ENCODE data around the gene TPPP2. TPM values are rescaled to one million over a fixed set of nuclear protein-coding genes. Genes with fewer than 3 reads are reported as not detected.
"Not testable (repeated sequence)": the region's sequence is repeated elsewhere in the genome, so short reads cannot be mapped to it uniquely, and the experiment has no call there.

TPPP2 gene
- total RNA-seq, 1 donor from 2014 or later, result not detected

GRCh38 chr14:21038441-21039422 lies 8.7 kb downstream of the TPPP2 start:
- DNase-seq (ENCODE audit: low read depth), result no peak

DNA sequence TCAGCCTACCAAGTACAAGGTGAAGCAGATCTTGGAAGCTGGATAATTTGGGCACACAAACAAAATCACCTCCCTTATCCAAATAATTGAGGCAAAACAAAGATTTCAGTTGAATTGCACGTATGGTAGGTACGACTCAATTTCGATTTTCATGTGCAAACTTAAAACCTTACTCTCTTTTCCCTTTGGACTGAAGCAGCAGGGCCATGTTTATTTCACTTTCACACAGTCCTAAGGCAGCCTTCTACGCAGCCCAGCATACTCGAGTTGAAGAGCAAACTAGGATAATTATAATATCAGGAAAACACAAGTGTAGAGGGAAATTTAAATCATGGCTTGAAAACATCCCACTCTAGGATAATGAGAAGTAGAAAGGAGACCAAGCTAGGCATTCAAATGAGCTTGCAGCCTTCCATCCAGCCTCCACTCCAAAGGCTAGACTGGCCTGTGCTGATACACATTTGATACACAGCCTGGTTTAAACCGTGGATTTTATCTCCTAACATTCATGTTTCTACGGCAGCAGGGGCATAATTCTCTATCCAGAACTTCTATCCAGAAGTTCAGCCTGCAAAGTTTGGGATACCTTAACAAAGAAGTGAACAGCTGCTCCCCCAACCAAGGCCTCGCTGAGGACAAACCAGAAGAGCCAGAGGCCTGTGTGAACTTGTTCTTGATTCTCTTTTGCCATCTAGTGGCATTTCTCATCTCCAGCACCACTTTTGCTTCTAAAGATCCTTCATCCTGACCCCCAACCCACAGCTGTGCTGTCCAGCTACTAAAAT lies 9.8 kb downstream of the TPPP2 start:
- peak; percentile 61 for DNase-seq (ENCODE audit: low read depth)

DNA sequence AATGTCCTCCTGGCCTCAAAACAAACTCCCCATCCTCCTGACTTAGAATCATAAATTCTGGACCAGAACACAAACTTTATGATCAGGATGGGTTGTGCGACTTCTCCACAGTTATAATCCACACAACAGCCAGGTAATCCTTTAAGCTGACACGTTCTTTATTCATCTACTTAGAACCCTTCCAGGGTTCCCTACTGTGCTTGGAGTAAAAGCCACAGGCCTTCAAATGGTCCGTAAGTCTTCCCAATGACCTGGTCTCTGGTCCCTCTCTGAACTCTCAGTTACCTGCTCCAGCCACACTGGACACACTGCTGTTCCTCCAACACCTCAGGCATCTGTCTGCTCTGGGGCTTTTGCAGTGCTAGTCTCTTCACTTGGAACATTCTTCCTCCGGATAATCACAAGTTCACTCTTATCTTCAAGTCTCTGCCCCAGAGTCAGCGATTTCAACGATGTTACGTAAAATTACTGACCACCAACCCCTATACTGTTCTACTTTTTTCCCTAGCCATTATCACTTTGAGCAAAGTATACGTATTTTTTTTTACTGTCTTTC lies 10.4 kb downstream of the TPPP2 start:
- no peak for DNase-seq (ENCODE audit: low read depth)

- not testable (repeated sequence) for DNase-seq (ENCODE audit: low read depth)
Measured at GRCh38 chr14:21040941-21041340, 10.9 kb downstream of the TPPP2 start.

DNA sequence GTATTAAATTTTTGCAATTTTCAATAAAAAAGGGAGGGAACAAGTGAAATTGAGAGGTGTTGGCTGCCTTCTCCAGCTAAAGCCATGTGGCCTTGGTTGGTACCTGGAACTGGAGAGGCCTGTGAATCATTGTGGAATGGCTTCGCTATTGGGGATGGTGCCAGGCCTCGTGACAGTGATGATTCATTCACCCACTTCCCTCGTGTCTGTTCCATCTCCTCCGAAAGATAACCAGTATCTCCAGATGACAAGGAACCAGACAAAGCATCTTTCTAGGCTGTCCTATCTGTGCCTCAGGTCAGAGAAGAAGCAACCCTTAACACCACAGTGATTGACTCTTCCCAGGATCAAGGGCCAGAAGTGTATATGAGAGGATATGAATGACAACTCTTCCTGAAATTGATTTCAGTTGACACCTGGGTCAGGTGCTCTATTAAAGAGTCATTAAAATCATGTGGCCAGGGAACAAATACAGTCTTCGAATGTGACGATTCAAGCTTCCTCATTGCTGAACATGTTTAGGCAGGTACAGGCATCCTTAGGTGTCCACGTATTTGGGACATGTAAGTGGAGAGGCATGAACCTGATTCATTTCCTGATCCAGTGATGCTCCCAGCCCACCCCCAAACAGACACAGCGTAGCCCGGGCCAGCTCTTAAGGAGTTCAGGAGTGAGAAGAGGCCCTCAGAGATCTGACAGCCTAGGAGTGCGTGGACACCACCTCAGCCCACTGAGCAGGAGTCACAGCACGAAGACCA lies 11.8 kb downstream of the TPPP2 start, which contains the start of gene RNASE7:
TSS of gene RNASE7 (plus strand) at position 687 of the 758 bp plus-strand sequence. CDS start 631 bp downstream, outside the sequence.
- DNase-seq (ENCODE audit: low read depth), result peak; percentile 30

GRCh38 chr14:21042918-21043317 lies 12.9 kb downstream of the TPPP2 start:
- DNase-seq (ENCODE audit: low read depth), result peak; percentile 38

DNA sequence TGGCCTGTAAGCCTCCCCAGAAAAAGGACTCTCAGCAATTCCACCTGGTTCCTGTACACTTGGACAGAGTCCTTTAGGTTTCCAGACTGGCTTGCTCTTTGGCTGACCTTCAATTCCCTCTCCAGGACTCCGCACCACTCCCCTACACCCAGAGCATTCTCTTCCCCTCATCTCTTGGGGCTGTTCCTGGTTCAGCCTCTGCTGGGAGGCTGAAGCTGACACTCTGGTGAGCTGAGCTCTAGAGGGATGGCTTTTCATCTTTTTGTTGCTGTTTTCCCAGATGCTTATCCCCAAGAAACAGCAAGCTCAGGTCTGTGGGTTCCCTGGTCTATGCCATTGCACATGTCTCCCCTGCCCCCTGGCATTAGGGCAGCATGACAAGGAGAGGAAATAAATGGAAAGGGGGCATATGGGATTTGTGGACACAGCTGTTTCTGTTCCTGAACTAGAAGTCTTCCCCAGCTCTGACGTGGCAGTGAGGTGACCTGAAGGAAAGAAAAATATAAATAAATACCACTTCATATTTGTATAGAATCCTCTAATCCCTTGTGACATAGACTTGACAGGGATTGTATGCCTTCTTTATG lies 13.5 kb downstream of the TPPP2 start:
- no peak for DNase-seq (ENCODE audit: low read depth)

DNA sequence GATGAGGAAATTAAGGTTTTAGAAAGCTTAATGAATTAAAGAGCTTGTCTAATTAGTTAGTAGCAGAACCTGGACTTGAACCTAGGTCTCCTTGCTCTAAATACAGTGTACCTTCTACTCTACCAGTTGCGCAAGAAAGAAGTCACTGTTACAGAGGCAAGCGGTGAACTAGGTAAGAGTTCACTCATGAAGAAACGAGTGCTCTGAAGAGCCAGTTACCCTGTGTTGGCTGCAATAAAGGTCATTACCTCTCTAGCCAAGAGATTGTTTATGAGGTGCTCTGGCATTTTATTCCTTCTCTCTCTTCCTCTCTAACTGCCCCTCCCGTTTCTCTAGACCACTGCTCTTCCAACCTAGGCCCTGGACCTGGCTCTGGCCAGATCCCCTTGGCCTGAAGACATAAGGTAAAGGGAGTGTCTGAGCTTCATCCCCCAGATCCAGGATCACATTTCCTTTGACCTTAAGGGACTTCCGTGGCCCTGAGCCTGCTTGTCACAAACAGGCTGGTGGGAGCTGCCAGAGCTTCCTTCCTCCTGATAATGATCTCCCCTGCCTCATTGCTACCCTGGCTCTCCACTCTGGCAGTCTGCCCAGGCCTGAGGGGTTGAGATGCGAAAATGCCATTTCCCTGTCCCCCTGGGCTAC lies 14.1 kb downstream of the TPPP2 start:
- peak; percentile 59 for DNase-seq (ENCODE audit: low read depth)

DNA sequence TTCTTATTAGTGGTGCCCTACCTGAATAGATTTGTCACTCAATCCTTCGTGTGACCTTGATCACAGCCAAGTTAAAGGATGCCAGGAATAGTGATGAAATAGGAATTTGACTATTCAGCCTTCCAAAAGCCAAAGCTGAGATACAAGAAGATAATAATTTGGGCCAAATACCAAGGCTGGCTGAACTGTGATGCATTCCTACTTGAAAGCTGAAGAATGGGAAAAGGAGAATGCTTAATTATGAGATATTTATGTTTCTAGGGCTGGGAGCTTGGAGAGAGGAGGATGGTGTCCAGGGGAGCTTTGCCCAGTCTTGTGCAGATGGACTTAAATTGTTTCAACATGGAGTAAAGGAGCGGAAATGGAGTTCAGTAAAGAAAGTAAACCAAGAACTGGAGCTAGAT lies 17.4 kb downstream of the TPPP2 start:
- DNase-seq (ENCODE audit: low read depth), result no peak

DNA sequence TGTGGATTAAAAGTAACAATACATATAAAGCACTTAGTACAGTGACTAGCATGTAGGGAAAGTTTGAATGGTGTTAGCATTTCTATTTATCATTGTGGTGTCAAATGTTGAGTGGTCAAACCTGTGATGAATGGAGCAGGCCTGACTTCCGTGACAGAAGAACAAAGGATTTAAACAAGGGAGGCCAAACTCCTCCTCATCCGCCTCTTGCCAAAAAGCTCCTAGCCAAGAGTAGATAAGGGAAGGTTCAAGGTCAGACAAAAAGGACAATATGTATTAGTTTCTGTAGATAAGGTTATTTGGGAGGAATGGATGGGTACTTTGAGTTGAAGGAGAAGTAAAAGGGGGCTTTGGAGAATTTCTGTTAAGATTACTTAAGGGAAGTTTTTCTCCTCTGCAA lies 18.6 kb downstream of the TPPP2 start:
- no peak for DNase-seq (ENCODE audit: low read depth)

GRCh38 chr14:21049271-21049673 lies 19.3 kb downstream of the TPPP2 start:
- DNase-seq (ENCODE audit: low read depth), result no peak

- DNase-seq (ENCODE audit: low read depth), result no peak
Measured at GRCh38 chr14:21050597-21050996, 20.6 kb downstream of the TPPP2 start.

DNA sequence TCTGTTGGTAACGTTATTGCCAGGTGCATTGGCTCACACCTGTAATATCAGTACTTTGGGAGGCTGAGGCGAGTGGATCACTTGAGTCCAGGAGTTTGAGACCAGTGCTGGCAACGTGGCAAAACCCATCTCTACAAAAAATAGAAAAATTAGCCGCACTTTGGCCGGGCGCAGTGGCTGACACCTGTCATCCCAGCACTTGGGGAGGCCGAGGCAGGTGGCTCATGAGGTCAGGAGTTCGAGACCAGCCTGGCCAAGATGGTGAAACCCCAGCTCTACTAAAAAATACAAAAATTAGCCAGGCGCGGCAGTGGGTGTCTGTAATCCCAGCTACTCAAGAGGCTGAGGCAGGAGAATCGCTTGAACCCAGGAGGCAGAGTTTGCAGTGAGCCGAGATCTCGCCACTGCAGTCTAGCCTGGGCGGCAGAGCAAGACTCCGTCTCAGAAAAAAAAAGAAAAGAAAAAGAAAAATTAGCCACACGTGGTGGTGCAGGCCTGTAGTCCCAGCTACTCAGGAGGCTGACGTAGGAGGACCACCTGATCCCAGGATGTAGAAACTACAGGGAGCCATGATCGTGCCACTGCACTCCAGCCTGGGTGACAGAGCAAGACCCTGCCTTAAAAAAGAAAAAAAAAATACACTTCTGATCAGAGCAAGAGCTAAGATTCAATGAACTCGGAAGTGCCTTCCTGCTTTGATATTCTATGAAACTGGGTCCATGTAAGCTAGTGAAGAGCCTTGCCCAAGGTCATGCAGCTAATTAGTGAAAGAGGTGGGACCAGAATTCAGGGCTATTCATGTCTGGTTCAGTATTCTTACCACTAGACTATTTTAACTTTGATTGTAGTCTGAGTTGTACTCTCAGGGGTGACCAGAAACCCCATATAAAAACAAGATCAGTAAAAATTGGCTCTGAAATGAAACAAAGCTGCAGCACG lies 23.4 kb downstream of the TPPP2 start:
- no peak for DNase-seq (ENCODE audit: low read depth)

GRCh38 chr14:21054123-21054767 lies 24.2 kb downstream of the TPPP2 start:
- DNase-seq (ENCODE audit: low read depth), result peak; percentile 51

- no peak for DNase-seq (ENCODE audit: low read depth)
Measured at GRCh38 chr14:21054768-21055145, 24.7 kb downstream of the TPPP2 start.

- DNase-seq (ENCODE audit: low read depth), result peak; percentile 67
Measured at GRCh38 chr14:21055432-21056117, 25.6 kb downstream of the TPPP2 start.

- DNase-seq (ENCODE audit: low read depth), result no peak
Measured at GRCh38 chr14:21056520-21057163, 26.6 kb downstream of the TPPP2 start.
